NAMALWA (cell line): ENCODE measurements around the gene ATF3.

ENCODE experiments used
- DNase-seq: peaks from one replicate; pipeline ENCODE4 v3.0.0-alpha.2; 2015; ENCODE audit warnings: low spot score

Gene ATF3

DNA sequence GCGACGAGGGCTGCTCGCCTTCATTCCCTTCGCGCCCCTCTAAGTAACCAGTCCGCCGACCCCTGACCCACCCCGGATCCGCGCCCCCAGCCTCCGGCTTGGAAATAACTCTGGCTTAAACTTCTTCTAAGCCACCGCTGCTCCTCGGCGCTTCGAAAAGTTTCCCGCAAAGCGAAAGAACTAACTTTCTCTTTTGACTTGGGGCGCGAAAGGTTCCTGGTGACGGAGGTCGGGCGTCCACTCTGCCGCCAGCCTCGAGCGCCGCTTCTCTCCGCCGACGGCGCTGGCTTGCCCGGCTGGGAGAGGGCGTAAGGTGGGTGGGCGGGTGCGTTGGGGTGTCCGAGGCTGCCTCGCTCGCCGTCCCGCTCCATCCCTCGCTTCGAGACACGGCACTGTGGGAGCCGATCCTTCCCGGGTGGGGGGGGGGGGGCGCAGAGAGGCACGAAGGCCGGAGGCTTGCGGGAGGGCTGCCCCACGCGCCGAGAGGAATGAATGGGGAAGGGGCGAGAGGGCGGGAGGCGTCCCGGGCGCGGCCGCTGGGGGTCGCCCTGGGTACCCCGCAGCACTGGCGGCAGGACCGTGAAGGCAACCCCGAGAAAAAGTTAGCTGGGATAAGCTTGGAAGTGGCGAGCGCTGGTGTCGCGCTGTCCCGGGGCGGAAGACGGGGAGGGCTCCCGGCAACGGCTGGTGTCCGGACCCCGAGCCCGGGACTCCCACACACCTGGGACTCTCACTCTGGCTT, 569 bp downstream of the ATF3 start:
- peak; percentile 48 for DNase-seq

- peak; percentile 22 for DNase-seq
Observed at GRCh38 chr1:212609701-212610574, 1.4 kb downstream of the ATF3 start.

DNA sequence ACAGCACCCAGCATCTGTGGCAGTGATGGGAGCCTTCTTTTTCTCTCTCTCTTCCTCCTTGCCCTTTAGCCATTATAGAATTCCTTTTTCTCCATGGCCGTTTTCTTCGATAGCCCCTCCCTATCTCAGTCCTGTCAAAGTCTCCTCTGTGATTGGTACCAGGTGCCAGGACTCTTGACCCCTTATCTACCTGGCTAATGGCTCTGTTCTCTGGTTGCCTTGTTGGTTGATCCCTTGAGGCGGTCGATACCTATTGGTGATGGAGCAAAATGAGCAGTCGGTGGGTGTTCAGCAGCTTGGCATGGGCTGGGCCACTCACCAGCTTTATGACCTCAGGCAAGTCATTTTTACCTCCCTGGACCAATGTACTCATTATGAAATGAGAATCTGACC, 2.0 kb downstream of the ATF3 start:
- DNase-seq: no peak

- DNase-seq: no peak
Observed at GRCh38 chr1:212611000-212611948, 2.7 kb downstream of the ATF3 start.

DNA sequence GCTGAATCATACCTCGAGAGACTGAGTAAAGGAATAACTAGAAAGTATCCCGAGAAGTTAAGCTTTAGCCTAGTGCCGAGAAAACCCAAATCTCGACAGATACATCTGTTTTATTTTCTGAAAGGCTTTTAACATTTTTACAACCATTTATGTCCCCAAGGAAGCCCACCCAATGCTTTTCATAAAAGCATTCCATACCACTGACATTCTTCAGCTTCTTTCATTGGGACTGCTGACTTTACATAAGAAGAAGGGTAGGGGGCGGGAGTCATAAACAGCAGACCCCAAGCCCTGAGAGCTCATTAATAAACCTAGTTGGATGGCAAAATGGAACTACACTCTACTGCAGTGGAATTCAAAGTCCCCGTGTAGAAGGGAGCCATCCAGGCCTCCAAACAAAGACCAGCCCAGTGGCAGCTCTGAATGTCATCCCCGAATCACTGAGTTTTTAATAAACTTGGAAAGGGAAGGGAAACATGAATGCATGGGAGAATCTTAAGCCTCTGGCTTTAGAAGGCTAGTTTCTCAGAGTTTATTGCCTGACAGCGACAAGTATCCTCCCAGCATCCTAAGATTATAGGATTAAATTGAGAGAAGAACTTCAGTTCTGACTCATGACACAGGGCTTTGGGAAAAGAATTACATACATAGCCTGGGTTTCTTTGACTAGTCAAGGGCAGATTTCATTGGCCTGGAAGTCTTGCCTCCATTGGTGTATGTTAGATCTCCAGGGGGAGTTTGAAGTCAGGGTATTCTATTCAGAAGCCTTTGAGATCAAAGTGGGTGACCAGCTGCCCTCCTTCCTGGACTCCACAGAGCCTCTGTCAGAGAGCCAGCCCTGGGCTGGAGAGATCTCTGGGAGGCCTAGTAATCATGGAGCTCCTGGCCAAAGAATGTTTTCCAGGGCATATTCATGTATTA, 3.7 kb downstream of the ATF3 start:
- no peak for DNase-seq

- DNase-seq: no peak
Observed at GRCh38 chr1:212613440-212614335, 5.1 kb downstream of the ATF3 start.

DNA sequence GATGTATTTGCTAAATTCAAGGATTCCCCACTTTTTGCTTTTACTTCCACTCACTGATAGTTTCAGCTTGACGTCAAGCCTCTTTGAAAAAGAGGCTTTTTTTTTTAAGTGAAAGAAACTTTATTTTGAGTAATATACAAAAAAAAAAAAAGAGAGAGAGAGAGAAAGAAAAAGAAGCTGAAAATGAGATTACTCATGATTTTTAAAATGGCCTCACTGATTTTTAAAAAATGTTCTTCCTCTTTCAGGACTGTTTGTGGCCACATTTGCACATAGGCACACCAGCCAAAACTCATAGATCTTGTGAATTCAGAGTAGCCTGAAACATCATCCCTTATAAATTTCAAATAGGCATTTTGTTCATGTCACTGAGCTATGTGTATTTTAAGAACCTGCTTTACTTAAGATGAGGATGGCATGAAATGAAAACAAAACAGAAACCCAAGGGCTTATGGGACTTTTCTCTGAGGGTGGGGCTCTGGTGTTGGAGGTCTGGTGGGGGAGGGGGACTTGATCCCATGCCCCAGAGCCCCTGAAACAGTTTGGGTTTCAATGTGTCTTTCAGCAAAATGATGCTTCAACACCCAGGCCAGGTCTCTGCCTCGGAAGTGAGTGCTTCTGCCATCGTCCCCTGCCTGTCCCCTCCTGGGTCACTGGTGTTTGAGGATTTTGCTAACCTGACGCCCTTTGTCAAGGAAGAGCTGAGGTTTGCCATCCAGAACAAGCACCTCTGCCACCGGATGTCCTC, 6.1 kb downstream of the ATF3 start:
- DNase-seq: no peak

- DNase-seq: no peak
Observed at GRCh38 chr1:212615201-212615470, 6.6 kb downstream of the ATF3 start.

DNA sequence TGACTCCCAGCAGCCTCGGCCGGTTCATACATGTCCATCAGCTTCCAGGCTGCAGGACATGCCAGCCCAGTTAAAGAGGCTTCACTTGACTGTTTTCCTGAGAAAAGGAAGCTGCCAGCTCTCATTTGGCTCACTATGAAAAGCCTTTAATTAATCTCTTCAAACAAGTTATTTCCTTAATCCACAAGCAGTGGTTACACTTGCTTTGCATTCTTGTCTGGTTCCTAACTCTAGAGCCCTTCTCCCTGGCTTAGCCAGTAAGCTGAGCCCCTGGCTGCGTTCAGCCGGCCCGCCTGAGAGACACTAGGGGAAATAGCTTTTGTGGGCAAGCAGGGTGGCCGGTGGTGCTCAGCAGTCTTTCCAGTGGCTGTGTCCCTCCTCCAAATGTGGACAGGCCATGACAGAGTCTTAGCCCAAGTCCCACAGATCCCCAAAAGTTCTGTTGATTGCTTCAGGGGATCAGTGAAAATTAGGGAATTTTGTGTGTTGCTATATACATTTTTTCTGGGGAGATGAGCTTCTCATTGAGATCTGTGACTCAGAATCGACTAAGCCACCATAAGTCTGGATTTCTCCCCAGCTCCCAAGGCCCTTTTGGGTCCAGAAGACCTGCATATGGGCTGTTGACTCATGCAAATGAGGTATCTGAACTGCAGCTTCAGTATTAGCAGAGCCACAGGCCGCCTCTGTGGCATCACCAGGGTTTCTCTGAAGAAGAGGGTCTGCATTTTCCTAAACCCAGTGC, 10.1 kb downstream of the ATF3 start:
- DNase-seq: no peak

DNA sequence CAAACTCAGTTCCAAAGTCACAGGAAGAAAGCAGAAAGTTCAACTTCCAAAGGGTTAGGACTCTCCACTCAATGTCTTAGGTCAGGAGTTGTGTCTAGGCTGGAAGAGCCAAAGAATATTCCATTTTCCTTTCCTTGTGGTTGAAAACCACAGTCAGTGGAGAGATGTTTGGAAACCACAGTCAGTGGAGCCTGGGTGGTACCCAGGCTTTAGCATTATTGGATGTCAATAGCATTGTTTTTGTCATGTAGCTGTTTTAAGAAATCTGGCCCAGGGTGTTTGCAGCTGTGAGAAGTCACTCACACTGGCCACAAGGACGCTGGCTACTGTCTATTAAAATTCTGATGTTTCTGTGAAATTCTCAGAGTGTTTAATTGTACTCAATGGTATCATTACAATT, 11.7 kb downstream of the ATF3 start:
- DNase-seq: no peak

GRCh38 chr1:212621043-212621948, 12.7 kb downstream of the ATF3 start:
- no peak for DNase-seq

DNA sequence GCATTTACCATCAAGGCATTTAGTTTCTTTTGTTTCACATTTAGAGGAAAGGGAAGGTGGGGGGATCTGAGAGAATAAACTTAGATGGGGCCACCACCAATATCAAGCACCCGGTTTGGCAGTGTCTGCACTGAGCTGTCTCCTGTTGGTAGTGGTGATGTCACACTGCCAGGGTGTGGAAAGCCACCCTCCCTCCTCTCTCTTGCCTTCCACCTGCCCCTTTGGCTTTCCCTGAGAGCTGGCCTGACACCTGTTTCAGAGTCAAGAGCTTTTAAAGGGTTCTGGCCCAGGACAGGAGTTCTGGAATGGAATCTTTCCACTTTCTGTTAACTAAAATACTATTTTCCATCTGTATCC, 13.4 kb downstream of the ATF3 start:
- DNase-seq: no peak

DNA sequence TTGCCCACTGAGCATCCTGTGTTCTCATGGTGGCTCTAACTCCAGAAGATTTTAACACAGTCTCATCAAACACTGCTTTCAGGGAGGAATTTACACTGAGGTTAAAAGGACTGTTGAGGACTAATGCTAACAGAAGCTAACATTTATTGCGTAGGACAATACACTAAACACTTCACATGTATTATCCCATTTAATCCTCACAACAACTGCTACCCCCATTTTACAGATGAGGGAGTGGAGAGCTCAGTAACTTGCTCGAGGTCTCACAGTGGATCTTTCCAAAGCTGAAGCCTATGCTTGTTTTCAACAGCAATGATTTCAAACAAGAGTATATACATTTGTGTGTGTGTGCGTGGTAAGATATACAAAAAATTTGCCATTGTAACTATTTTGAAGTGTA, 13.9 kb downstream of the ATF3 start:
- DNase-seq: no peak

DNA sequence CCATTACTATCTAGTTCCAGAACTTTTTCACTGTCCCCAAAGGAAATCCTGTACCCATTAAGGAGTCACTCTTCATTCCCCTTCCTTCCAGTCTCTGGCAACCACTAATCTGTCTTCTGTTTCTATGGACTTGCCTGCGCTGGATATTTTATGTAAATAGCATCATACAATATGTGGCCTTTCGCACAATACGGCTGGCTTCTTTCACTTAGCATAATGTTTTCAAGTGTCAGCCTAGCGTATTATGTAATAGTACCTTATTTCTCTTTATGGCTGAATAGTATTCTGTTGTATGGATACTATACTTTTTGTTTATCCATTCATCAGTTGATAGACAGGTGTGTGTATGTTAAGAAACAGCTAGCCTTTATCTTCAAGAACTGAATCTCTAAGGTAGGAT, 14.3 kb downstream of the ATF3 start:
- DNase-seq: no peak

DNA sequence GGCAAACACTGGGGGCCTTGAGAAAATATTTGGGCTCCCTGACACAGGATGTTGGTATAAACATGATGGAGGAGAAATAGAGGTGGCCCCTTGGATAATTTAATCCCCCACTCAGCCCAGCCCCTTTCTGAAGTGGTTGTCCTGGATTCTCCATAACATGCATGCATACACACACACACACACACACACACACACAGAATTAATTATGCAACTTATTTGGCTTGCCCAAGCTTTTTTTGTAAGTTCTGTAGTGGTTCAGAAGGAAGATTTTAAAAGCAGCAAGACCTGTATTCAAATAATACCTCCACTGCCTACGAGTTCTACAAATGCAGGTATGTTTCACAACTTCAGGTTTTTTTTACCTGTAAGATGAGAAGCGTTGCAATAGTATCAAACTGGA, 15.0 kb downstream of the ATF3 start:
- DNase-seq: no peak

- no peak for DNase-seq
Observed at GRCh38 chr1:212624976-212625501, 16.5 kb downstream of the ATF3 start.

GRCh38 chr1:212625781-212626450, 17.4 kb downstream of the ATF3 start:
- no peak for DNase-seq
